ENCODE results near the gene NPHS1. TPM values are rescaled to one million over a fixed set of nuclear protein-coding genes. Genes with fewer than 3 reads are reported as not detected.

NPHS1 gene
- polyA plus RNA-seq, 1 donor from 2014 or later = 0.05 TPM

GRCh38 chr19:35846038-35846668, 6.2 kb downstream of the NPHS1 start:
- Histone ChIP-seq H3K36me3 (ENCODE audit: insufficient read depth, low read length) (no peaks in the 10 kb centered on the region), H3K79me2 (replicated peaks; ENCODE audit: insufficient read depth, low read length) (no peaks in the 10 kb centered on the region), H3K9me2 (ENCODE audit: insufficient read depth, low read length) (no peaks in the 10 kb centered on the region), H3K4me2 (ENCODE audit: low read length) (no peak overlapping the region), H4K20me1 (ENCODE audit: insufficient read depth) (no peaks in the 10 kb centered on the region), H3F3A (ENCODE audit: insufficient read depth, low read length, poor library complexity, severe bottlenecking) (no peaks in the 10 kb centered on the region), H3K27ac (ENCODE audit: low read length) (no peak overlapping the region), H3K9me3 (ENCODE audit: low read length) (no peaks in the 10 kb centered on the region), H3K27me3 (ENCODE audit: insufficient read depth, low read depth, low read length) (peaks cover 59% of the 10 kb centered on the region), H3K9ac (ENCODE audit: low read length) (no peak overlapping the region), H2AFZ (ENCODE audit: low read depth, low read length) (no peak overlapping the region), H3K4me3 (ENCODE audit: low read length) (peak overlapping the region; percentile 60)
- TF ChIP-seq MXI1 (conservative IDR thresholded peaks at IDR 0.05; ENCODE audit: poor library complexity, severe bottlenecking) = no peak
- peak; percentile 19 for TF ChIP-seq EZH2 (IDR thresholded peaks at IDR 0.05; ENCODE audit: borderline replicate concordance, insufficient read depth, low read length, poor library complexity, severe bottlenecking)
- no peak for TF ChIP-seq EP300 (conservative IDR thresholded peaks at IDR 0.05; ENCODE audit: poor library complexity, severe bottlenecking)
- no peak for TF ChIP-seq TAF1 (IDR thresholded peaks at IDR 0.05; ENCODE audit: low read depth)
- TF ChIP-seq SMC3 (conservative IDR thresholded peaks at IDR 0.05; ENCODE audit: poor library complexity) = no peak

DNA sequence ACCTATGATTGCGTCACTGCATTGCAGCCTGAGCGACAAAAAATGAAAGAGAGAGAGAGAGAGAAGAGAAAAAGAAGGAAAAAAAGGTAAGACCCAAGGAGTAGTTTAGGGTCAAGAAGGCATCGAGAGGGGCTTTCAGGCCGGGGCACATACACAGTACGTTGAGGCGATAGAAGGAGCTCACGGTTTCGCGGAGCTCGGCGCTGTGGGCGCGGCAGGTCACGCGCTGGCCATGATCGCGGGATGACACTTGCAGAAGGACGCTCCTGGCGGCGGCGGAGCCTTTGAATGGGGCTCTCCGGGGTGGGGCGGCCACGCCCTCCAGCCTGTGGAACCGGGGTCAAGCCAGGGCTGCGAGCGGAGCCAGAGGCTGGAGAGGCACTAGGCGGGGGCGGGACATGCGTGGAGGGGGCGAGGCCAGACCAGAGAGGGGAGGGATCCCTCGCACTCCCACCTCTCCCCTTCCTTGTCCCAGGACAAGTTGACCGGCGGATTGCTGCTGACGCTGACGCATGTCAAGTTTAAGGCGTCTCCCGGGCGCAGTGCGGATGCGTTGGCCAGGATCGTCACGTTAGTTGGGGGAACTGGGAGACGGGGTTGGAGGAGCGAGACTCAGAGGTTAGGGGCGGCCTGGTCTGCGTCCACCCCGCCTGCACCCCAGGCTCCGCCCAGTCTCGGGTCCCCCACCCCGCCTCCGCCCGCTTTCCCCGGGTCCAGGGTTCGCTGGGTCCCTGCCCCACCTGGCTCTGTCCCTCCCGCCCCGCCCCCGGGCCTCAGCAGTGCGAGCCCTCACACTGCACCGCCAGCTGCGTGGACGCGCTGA, 6.9 kb downstream of the NPHS1 start:
- Histone ChIP-seq H3K27me3 (ENCODE audit: insufficient read depth, low read depth, low read length) (peaks cover 59% of the 10 kb centered on the region), H4K20me1 (ENCODE audit: insufficient read depth) (no peaks in the 10 kb centered on the region), H3K4me2 (ENCODE audit: low read length) (no peak overlapping the region), H3K27ac (ENCODE audit: low read length) (no peak overlapping the region), H3K36me3 (ENCODE audit: insufficient read depth, low read length) (no peaks in the 10 kb centered on the region), H2AFZ (ENCODE audit: low read depth, low read length) (no peak overlapping the region), H3F3A (ENCODE audit: insufficient read depth, low read length, poor library complexity, severe bottlenecking) (no peaks in the 10 kb centered on the region), H3K9me2 (ENCODE audit: insufficient read depth, low read length) (no peaks in the 10 kb centered on the region), H3K79me2 (replicated peaks; ENCODE audit: insufficient read depth, low read length) (no peaks in the 10 kb centered on the region), H3K4me3 (ENCODE audit: low read length) (peak overlapping the region; percentile 60), H3K9me3 (ENCODE audit: low read length) (no peaks in the 10 kb centered on the region), H3K9ac (ENCODE audit: low read length) (no peak overlapping the region)
- TF ChIP-seq, protein P1, sequence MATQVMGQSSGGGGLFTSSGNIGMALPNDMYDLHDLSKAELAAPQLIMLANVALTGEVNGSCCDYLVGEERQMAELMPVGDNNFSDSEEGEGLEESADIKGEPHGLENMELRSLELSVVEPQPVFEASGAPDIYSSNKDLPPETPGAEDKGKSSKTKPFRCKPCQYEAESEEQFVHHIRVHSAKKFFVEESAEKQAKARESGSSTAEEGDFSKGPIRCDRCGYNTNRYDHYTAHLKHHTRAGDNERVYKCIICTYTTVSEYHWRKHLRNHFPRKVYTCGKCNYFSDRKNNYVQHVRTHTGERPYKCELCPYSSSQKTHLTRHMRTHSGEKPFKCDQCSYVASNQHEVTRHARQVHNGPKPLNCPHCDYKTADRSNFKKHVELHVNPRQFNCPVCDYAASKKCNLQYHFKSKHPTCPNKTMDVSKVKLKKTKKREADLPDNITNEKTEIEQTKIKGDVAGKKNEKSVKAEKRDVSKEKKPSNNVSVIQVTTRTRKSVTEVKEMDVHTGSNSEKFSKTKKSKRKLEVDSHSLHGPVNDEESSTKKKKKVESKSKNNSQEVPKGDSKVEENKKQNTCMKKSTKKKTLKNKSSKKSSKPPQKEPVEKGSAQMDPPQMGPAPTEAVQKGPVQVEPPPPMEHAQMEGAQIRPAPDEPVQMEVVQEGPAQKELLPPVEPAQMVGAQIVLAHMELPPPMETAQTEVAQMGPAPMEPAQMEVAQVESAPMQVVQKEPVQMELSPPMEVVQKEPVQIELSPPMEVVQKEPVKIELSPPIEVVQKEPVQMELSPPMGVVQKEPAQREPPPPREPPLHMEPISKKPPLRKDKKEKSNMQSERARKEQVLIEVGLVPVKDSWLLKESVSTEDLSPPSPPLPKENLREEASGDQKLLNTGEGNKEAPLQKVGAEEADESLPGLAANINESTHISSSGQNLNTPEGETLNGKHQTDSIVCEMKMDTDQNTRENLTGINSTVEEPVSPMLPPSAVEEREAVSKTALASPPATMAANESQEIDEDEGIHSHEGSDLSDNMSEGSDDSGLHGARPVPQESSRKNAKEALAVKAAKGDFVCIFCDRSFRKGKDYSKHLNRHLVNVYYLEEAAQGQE (IDR thresholded peaks at IDR 0.05; ENCODE audit: borderline replicate concordance) = no peak
- TF ChIP-seq TAF1 (IDR thresholded peaks at IDR 0.05; ENCODE audit: low read depth) (no peak), EP300 (conservative IDR thresholded peaks at IDR 0.05; ENCODE audit: poor library complexity, severe bottlenecking) (no peak), RAD21 (conservative IDR thresholded peaks at IDR 0.05) (no peak), POLR2AphosphoS5 (IDR thresholded peaks at IDR 0.05) (no peak), SMC3 (conservative IDR thresholded peaks at IDR 0.05; ENCODE audit: poor library complexity) (no peak), EZH2 (IDR thresholded peaks at IDR 0.05; ENCODE audit: borderline replicate concordance, insufficient read depth, low read length, poor library complexity, severe bottlenecking) (no peak), CTCF (IDR thresholded peaks at IDR 0.05; ENCODE audit: poor library complexity, severe bottlenecking) (no peak), MXI1 (conservative IDR thresholded peaks at IDR 0.05; ENCODE audit: poor library complexity, severe bottlenecking) (no peak)

Data from neural cell (in vitro differentiated cells).